Body of pancreas (tissue), 4 donors: ENCODE results near the gene TBRG1.

Source experiments
- CTCF ChIP-seq, 7 experiments: fragments of 450-650 bp in 4 of 7; fragments of 200-600 bp in 3 of 7; sonication (generic) in 3 of 7; IDR thresholded peaks; one replicate each; pipeline ENCODE4 v1.5.1; 2016 to 2019; ENCODE audit warnings: antibody characterized with exemption in 7 of 7
- POLR2A ChIP-seq, 3 donors: fragments of 450-650 bp; IDR thresholded peaks; one replicate each; pipeline ENCODE4 v1.6.1; 2016; ENCODE audit warnings: antibody characterized with exemption in 3 of 3, mild to moderate bottlenecking in 2 of 3

- no peak for TF ChIP-seq CTCF (IDR thresholded peaks at IDR 0.05)
- no peak for TF ChIP-seq POLR2A (IDR thresholded peaks at IDR 0.05)
These were observed 50.0 kb downstream of the TBRG1 start for GRCh38 chr11:124672536-124673215.
